Panc1 (cell line): ENCODE measurements around the gene BANF1.

Experiments
- CTCF ChIP-seq: fragments of 450-650 bp; IDR thresholded peaks from 2 replicates; pipeline ENCODE4 v1.5.1; 2017; ENCODE audit warnings: mild to moderate bottlenecking
- POLR2AphosphoS5 ChIP-seq: IDR thresholded peaks from 2 replicates; pipeline ENCODE4 v1.6.1; 2012; ENCODE audit warnings: mild to moderate bottlenecking, low read depth, low read length, moderate library complexity
- REST ChIP-seq, 2 experiments: IDR thresholded peaks; 2 replicates each; pipeline ENCODE4 v1.6.1; 2011 to 2012; ENCODE audit warnings: low read depth in 2 of 2, control low read depth in 1 of 2, low read length in 1 of 2, mild to moderate bottlenecking in 1 of 2, moderate library complexity in 1 of 2; ENCODE audit not compliant: insufficient read depth in 1 of 2
- TCF7L2 ChIP-seq: IDR thresholded peaks from 2 replicates; pipeline ENCODE4 v1.6.1; 2011; ENCODE audit warnings: mild to moderate bottlenecking, low read depth, low read length, inconsistent platforms

DNA sequence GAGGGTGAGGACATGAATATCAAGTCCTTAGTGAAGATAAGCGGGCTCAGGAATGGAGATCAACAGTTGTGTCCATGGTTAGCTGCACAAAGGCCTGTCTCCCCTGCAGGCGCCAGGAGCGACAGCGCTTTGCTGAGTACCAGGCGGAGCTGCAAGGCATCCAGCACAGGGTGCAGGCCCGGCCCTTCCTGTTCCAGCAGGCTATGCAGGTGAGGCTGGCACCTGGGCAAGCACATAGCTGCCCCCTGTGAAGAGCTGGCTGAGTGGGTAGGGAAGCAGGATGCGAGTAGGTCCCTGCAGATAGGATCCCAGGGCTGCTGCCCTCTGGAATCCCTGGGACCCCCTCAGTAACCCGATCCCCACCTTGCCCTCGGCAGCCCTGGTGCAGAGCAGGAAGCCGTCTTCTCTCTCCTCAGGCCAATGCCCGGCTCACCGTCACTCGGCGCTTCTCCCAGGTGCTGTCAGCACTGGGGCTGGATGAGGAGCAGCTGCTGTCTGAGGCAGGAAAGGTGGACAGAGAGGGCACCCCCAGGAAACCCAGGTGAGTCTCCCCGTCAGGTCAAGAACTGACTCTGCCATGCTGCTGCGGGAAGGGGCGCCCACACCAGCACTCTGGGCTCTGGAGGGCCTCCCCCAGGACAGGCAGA is 43.4 kb upstream of the BANF1 start:
- TF ChIP-seq POLR2AphosphoS5 (no peak), CTCF (no peak), TCF7L2 (no peak), REST (IDR thresholded peaks at IDR 0.05; ENCODE audit: insufficient read depth in 1 of 2, low read depth in 2 of 2, low read length in 1 of 2) (no peak)
